GM12872 (cell line): Measurements from ENCODE around the gene MMUT.

Source experiments
- CTCF ChIP-seq: IDR thresholded peaks from 3 replicates; pipeline ENCODE4 v1.5.1; 2011; ENCODE audit warnings: low read depth, mild to moderate bottlenecking, low read length, moderate library complexity; ENCODE audit not compliant: insufficient read depth

The MMUT gene

GRCh38 chr6:49490633-49491032, 27.6 kb upstream of the MMUT start:
- TF ChIP-seq CTCF, result no peak

GRCh38 chr6:49479308-49479970, 16.4 kb upstream of the MMUT start:
- no peak for TF ChIP-seq CTCF

- no peak for TF ChIP-seq CTCF
These were observed 5.0 kb upstream of the MMUT start for GRCh38 chr6:49468042-49468441.

GRCh38 chr6:49464691-49465090, 1.6 kb upstream of the MMUT start:
- no peak for TF ChIP-seq CTCF

GRCh38 chr6:49463612-49463967, 537 bp upstream of the MMUT start:
- no peak for TF ChIP-seq CTCF

- TF ChIP-seq CTCF, result no peak
These were observed 490 bp downstream of the MMUT start for GRCh38 chr6:49462599-49462926.

- no peak for TF ChIP-seq CTCF
These were observed 982 bp downstream of the MMUT start for GRCh38 chr6:49462071-49462470.

GRCh38 chr6:49457771-49458170, 5.3 kb downstream of the MMUT start:
- TF ChIP-seq CTCF, result no peak
